Measurements from ENCODE around the gene MOB2. TPM values are rescaled to one million over a fixed set of nuclear protein-coding genes. Genes with fewer than 3 reads are reported as not detected.

MOB2 gene
- total RNA-seq, 1 donor from 2014 or later = 26.9 TPM

DNA sequence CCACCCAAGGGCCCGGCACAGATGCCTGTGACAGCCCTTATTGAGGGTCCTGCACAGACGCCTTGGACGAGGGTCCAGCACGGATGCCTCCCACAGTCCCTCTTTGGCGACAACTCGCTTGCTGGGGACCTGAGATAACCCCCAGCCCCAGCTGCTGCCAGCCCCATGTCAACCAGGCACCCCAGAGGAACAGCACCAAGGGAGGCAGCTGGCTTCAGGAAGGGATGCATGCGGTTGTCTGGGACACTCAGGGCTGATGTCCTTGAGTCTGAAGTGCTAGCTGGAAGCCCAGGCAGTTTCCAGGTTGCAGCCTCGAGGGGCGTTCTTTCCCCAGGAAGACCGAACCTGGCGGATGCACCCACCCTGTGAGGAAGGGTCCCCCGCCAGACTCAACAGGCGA, 33.8 kb downstream of the MOB2 start:
- no peak overlapping the region for H3K4me3 ChIP-seq (ENCODE audit: low read depth, low read length)
- no peak for DNase-seq (ENCODE audit: low read depth)
- TF ChIP-seq, protein P1, sequence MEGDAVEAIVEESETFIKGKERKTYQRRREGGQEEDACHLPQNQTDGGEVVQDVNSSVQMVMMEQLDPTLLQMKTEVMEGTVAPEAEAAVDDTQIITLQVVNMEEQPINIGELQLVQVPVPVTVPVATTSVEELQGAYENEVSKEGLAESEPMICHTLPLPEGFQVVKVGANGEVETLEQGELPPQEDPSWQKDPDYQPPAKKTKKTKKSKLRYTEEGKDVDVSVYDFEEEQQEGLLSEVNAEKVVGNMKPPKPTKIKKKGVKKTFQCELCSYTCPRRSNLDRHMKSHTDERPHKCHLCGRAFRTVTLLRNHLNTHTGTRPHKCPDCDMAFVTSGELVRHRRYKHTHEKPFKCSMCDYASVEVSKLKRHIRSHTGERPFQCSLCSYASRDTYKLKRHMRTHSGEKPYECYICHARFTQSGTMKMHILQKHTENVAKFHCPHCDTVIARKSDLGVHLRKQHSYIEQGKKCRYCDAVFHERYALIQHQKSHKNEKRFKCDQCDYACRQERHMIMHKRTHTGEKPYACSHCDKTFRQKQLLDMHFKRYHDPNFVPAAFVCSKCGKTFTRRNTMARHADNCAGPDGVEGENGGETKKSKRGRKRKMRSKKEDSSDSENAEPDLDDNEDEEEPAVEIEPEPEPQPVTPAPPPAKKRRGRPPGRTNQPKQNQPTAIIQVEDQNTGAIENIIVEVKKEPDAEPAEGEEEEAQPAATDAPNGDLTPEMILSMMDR (conservative IDR thresholded peaks at IDR 0.05; ENCODE audit: low read depth, low read length) = no peak

DNA sequence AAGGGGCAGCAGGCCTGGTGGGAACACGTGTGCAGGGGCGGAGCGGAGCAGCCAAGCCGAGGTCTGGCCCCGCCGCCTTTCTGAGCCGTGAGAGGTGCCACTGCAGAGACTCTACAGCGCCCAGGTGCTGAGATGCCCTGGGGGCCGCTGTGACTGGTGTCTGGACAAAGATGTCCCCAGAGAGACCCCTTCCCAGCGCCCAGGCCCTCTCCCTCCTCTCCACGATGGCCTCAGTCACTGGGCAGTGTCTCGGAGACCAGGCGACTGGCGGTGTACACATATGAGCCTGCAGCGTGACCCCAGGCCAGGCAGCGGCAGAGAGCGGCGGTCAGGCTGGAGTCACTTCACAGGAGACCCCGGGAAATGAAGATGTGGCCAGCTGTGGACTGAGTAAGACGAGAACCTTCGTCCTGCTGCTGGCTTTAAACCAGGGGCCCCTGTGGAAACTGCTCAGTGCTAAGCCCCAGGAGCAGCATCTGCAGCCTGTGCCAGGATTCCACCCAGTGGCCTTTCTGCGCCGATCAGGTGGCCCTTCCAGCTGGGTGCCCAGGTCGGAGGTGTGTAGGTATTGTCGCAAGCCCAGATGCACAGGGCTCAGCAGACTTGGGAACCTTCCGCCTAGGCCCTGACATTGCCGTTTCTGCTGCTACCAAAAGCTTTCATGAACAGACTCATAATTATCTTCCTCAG, 34.7 kb downstream of the MOB2 start:
- no peak for DNase-seq (ENCODE audit: low read depth)
- TF ChIP-seq, protein P1 (conservative IDR thresholded peaks at IDR 0.05; ENCODE audit: low read depth, low read length) = no peak
- H3K4me3 ChIP-seq (ENCODE audit: low read depth, low read length) = no peak overlapping the region

DNA sequence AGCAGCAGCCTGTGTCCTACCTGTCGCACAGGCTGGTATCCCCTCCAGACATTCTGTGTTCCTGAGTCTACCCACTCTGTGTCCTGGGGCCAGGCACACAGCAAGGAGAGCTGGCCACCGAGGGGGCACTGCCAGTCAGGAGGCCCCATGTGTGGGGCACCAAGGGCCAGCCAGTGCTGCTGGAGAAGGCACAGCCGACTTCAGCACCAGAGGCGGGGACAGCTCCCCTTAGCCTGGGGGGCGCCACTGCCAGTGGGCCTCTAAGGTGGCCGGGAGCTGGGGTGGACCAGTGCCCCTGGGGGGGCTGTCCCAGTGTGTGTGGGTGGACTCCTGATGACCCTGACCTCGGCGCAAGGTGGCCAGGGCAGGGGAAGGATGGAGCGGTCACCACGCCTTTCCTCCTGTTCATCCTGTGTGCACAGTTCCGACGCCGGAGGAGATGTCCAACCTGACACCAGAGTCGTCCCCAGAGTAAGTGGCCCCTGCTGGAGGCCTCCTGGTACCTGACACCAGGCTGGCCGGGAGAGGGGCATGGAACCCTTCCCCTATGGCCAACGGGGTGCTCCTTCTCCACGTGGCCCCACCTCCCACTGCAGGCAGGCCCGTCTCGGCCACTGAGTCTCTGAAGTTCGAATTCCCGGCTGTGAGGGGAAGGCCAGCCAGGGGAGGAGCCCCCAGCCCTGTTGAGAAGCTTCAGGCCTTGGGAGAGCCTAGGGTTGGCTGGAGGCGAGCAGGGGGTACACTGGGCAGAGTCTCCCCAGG, 35.4 kb downstream of the MOB2 start:
- DNase-seq (ENCODE audit: low read depth) = no peak
- TF ChIP-seq, protein P1 (conservative IDR thresholded peaks at IDR 0.05; ENCODE audit: low read depth, low read length) = no peak
- no peak overlapping the region for H3K4me3 ChIP-seq (ENCODE audit: low read depth, low read length)

DNA sequence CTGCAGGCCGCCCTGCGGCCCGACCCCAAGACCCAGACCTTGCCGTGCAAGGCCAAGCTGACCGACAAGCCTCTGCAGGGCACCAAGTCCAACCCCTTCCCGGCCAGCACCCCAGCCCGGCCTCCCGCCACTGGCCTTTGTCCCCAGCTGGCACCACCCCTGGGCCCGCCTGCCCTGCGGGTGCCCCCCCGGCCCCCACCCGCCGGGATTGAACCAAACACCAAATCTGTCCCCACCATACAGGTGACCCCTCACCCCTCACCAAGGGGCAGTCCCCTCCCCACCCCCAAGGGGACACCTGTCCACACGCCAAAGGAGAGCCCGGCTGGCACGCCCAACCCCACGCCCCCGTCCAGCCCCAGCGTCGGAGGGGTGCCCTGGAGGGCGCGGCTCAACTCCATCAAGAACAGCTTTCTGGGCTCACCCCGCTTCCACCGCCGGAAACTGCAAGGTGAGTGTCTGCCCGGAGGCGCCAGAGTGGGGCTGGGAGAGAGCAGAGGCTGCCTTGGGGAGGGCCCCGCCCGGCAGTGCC, 36.2 kb downstream of the MOB2 start:
- TF ChIP-seq, protein P1 (conservative IDR thresholded peaks at IDR 0.05; ENCODE audit: low read depth, low read length) = no peak
- no peak overlapping the region for H3K4me3 ChIP-seq (ENCODE audit: low read depth, low read length)
- no peak for DNase-seq (ENCODE audit: low read depth)

DNA sequence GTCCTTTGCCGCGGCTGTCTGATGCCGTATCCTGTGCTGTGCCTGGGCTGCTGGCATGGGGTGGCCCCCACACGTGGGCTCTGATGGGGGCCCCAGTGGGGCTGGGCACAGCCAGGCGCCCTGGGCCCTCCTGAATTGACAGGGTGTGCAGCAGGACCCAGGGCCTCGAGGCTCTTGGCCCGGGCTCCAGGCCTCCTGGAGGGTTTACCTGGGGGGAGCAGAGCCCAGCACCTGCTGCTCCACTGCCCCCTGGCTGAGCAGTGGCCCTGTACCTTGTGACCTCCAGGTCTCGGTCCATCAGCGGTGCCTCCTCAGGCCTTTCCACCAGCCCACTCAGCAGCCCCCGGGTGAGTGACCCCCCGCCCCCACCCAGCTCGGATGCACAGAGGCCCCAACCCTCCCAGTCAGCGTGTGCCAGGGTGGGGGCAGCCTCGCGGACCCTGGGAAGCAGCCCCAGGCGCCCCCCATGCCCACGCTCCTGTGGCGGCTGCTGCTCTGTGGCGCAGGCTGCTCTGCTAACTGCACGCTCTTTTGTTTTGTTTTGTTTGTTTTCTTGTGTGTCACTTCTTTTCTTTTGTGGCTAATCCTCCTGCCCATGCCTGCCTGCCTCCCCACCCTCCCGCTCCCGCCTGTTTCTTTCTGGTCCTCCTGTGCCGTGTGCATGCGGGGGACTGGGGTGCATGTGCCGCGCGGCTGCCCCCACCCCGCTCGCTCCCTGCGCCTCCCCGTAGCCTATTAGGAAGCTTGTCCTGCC, 36.9 kb downstream of the MOB2 start:
- no peak for DNase-seq (ENCODE audit: low read depth)
- TF ChIP-seq, protein P1 (conservative IDR thresholded peaks at IDR 0.05; ENCODE audit: low read depth, low read length) = no peak
- no peak overlapping the region for H3K4me3 ChIP-seq (ENCODE audit: low read depth, low read length)

DNA sequence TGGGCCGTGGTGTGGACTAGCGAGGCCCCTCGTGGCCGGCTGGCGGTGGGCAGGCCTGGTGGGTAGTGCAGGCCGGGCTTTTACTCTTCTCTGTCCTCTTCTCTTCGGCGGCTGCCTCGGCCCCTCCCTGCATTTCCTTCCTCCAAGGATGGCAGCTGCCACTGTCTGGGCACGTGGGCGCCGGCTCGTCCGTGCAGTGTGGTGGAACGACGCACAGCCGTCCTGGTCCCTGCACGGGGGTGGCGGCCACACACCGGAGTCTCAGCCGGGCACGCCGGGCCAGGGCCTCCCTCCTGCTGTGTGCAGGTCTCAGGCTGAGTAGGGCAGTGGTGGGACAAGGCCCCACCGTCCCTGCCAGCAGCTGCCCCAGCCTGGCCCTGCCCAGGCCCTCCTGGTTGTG, 37.7 kb downstream of the MOB2 start:
- no peak overlapping the region for H3K4me3 ChIP-seq (ENCODE audit: low read depth, low read length)
- TF ChIP-seq, protein P1 (conservative IDR thresholded peaks at IDR 0.05; ENCODE audit: low read depth, low read length) = no peak
- DNase-seq (ENCODE audit: low read depth) = no peak
